ENCODE results near the gene KLF17.
A peak's percentile ranks its signal among the peaks of the same experiment; 100 is the strongest.

KLF17 gene

DNA sequence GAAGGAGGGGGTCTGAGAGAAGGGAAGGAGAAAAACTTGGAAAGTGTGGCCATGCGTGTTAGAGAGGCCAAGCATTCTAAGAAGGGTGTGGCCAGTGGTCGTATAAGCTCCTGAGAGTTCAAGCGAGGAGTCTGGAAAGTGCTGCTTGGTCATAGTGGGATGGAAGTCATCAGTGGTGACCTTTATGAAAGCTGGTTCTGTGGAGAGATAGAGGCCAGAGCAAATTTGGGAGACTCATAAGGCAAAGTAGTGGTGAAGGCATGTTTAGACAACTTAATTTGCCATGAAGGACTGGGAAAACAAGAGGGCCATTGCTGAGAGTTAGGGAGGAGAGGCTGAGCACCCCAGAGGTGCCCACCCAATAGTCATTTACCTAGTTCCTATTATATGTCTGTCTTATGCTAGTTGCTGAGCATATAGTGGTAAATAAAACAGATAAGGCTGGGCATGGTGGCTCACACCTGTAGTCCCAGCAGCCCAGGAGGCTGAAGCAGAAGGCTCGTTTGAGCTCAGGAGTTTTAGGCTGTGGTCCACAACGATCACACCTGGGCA is 1.9 kb downstream of the KLF17 start:
- WGBS (ENCODE audit: extremely low coverage, insufficient coverage, low lambda C conversion rate): no CpG with 5 or more reads among the region's 5 CpGs
- H4K5ac ChIP-seq (ENCODE audit: low read length): no peak overlapping the region
- H3K56ac ChIP-seq (ENCODE audit: low read length): no peak overlapping the region

DNA sequence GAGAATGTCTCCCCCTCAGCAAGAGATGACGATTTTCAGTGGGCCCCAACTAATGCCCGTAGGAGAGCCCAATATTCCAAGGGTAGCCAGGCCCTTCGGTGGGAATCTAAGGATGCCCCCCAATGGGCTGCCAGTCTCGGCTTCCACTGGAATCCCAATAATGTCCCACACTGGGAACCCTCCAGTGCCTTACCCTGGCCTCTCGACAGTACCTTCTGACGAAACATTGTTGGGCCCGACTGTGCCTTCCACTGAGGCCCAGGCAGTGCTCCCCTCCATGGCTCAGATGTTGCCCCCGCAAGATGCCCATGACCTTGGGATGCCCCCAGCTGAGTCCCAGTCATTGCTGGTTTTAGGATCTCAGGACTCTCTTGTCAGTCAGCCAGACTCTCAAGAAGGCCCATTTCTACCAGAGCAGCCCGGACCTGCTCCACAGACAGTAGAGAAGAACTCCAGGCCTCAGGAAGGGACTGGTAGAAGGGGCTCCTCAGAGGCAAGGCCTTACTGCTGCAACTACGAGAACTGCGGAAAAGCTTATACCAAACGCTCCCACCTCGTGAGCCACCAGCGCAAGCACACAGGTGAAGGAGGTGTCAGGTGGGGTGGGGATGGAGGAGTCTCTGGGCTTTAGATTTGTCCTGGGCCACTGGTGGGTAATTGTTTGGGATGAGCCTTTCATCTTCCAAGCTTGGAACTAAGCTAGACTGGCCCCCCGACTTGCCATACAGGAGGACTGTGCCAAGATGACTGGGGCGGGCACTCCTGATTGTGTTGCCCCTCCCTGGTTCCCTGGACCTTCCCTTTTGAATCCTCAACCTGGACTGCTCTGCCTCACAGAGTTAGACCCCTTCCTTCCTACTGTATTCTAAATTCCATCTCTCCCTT is 11.2 kb downstream of the KLF17 start:
- Histone ChIP-seq H2AK5ac (ENCODE audit: low read length) (no peak overlapping the region), H3K27me3 (ENCODE audit: insufficient read depth, low read length, poor library complexity) (no peaks in the 10 kb centered on the region)

More for the DNA sequence above, 1.9 kb downstream of the KLF17 start:
- DNase-seq: no peak
- no peaks in the 10 kb centered on the region for H3K36me3 ChIP-seq (ENCODE audit: control insufficient read depth, insufficient read depth, low read length)
- H4K8ac ChIP-seq (ENCODE audit: low read depth, low read length): no peak overlapping the region
- H3K4me3 ChIP-seq (ENCODE audit: low read length): no peak overlapping the region
- H3K4me2 ChIP-seq (ENCODE audit: low read length): no peak overlapping the region
- H3K27ac ChIP-seq (ENCODE audit: low read depth, low read length): no peak overlapping the region
- no peak overlapping the region for H2BK15ac ChIP-seq (replicated peaks; ENCODE audit: low read depth)
- no peak overlapping the region for H2BK5ac ChIP-seq (ENCODE audit: low read length)
- H2BK120ac ChIP-seq (ENCODE audit: low read depth, low read length): no peak overlapping the region
- H2AK5ac ChIP-seq (ENCODE audit: low read length): no peak overlapping the region
- no peaks in the 10 kb centered on the region for H3K27me3 ChIP-seq (ENCODE audit: insufficient read depth, low read length, poor library complexity)
- no peak overlapping the region for H3K18ac ChIP-seq (ENCODE audit: low read length)
- no peaks in the 10 kb centered on the region for H3K4me1 ChIP-seq (ENCODE audit: control insufficient read depth, low read depth, low read length)
- H3K23ac ChIP-seq (ENCODE audit: low read length): no peak overlapping the region
- H3K79me2 ChIP-seq (ENCODE audit: control insufficient read depth, insufficient read depth, low read length): no peaks in the 10 kb centered on the region
- H3K4ac ChIP-seq (ENCODE audit: low read depth, low read length): no peak overlapping the region
- no peaks in the 10 kb centered on the region for H3K79me1 ChIP-seq (ENCODE audit: low read length)
- no peak overlapping the region for H3K9ac ChIP-seq (ENCODE audit: low read length)

DNA sequence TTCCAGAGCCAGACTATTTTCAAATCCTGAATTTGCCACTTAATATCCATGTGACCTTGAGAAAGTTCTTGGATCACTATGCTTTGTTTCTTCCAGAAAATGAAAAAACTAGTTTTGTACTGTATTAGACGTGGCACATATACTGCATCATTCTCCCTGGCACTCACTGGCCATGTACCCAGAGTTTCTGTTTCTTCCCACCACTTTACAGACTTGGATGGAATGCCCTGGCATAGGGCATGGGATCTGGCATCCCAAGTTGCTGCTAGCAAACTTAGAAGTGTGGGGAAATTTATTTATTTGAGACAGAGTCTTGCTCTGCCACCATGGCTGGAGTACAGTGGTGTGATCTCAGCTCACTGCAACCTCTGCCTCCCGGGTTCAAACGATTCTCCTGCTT is 12.8 kb downstream of the KLF17 start:
- Histone ChIP-seq H3K79me1 (ENCODE audit: low read length) (no peaks in the 10 kb centered on the region), H3K4me3 (ENCODE audit: low read length) (no peak overlapping the region), H3K79me2 (ENCODE audit: control insufficient read depth, insufficient read depth, low read length) (no peaks in the 10 kb centered on the region), H2BK5ac (ENCODE audit: low read length) (no peak overlapping the region), H4K8ac (ENCODE audit: low read depth, low read length) (no peak overlapping the region), H2BK120ac (ENCODE audit: low read depth, low read length) (no peak overlapping the region), H3K18ac (ENCODE audit: low read length) (no peak overlapping the region), H3K4me1 (ENCODE audit: control insufficient read depth, low read depth, low read length) (peaks cover 3% of the 10 kb centered on the region), H3K4ac (ENCODE audit: low read depth, low read length) (no peak overlapping the region), H3K27me3 (ENCODE audit: insufficient read depth, low read length, poor library complexity) (no peaks in the 10 kb centered on the region), H4K5ac (ENCODE audit: low read length) (no peak overlapping the region), H2AK5ac (ENCODE audit: low read length) (no peak overlapping the region), H3K36me3 (ENCODE audit: control insufficient read depth, insufficient read depth, low read length) (no peaks in the 10 kb centered on the region), H3K56ac (ENCODE audit: low read length) (no peak overlapping the region), H3K4me2 (ENCODE audit: low read length) (no peak overlapping the region), H3K9ac (ENCODE audit: low read length) (no peak overlapping the region), H3K27ac (ENCODE audit: low read depth, low read length) (no peak overlapping the region), H2BK15ac (replicated peaks; ENCODE audit: low read depth) (no peak overlapping the region), H3K23ac (ENCODE audit: low read length) (no peak overlapping the region)
- no peak for DNase-seq
- no CpG with 5 or more reads among the region's 3 CpGs for WGBS (ENCODE audit: extremely low coverage, insufficient coverage, low lambda C conversion rate)

More for the DNA sequence above, 11.2 kb downstream of the KLF17 start:
- H3K4me3 ChIP-seq (ENCODE audit: low read length): no peak overlapping the region
- no peak overlapping the region for H3K23ac ChIP-seq (ENCODE audit: low read length)
- peaks cover 3% of the 10 kb centered on the region for H3K4me1 ChIP-seq (ENCODE audit: control insufficient read depth, low read depth, low read length)
- no peak overlapping the region for H2BK5ac ChIP-seq (ENCODE audit: low read length)
- no peak overlapping the region for H2BK120ac ChIP-seq (ENCODE audit: low read depth, low read length)
- H3K36me3 ChIP-seq (ENCODE audit: control insufficient read depth, insufficient read depth, low read length): no peaks in the 10 kb centered on the region
- H3K18ac ChIP-seq (ENCODE audit: low read length): no peak overlapping the region
- H2BK15ac ChIP-seq (replicated peaks; ENCODE audit: low read depth): no peak overlapping the region
- no peaks in the 10 kb centered on the region for H3K79me2 ChIP-seq (ENCODE audit: control insufficient read depth, insufficient read depth, low read length)
- no peaks in the 10 kb centered on the region for H3K79me1 ChIP-seq (ENCODE audit: low read length)
- no peak overlapping the region for H3K56ac ChIP-seq (ENCODE audit: low read length)
- no peak overlapping the region for H3K4ac ChIP-seq (ENCODE audit: low read depth, low read length)
- no peak overlapping the region for H3K27ac ChIP-seq (ENCODE audit: low read depth, low read length)
- no peak overlapping the region for H4K5ac ChIP-seq (ENCODE audit: low read length)
- no peak overlapping the region for H4K8ac ChIP-seq (ENCODE audit: low read depth, low read length)
- no peak overlapping the region for H3K4me2 ChIP-seq (ENCODE audit: low read length)
- DNase-seq: no peak
- WGBS (ENCODE audit: extremely low coverage, insufficient coverage, low lambda C conversion rate): no CpG with 5 or more reads among the region's 16 CpGs
- H3K9ac ChIP-seq (ENCODE audit: low read length): no peak overlapping the region

DNA sequence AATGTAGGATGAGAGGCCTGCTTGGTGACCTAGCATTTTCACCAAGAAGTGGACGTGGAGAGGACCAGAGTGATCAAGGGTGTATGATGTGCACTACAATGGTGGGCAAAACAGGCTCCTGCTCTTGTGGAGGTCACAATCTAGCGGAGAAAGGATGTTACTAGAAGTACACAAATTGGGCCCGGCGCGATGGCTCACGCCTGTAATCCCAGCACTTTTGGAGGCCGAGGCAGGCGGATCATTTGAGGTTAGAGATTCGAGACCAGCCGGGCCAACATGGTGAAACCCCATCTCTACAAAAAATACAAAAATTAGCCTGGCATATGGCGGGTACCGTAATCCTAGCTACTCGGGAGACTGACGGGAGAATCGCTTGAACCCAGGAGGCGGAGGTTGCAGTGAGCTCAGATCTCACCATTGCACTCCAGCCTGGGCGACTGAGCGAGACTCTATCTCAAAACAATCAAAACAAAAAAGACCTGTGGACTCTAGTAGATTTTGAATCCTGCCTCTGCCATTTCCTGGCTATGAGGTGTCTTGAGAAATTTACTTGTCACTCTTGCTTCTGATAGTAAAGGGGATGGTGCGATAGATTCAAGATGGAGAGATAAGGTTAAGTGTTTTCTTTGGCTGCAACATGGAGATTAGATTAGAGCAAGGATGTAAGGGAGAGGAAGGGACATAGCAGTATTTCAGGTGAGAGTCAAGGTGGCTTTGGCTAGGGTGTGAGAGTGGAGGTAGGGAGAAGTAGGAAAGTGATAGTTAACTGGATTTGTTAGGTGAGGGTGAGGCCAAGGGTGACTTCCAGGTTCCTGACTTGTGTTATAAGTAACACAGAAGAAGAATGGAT is 15.7 kb downstream of the KLF17 start:
- peak; percentile 80 for DNase-seq
- H3K79me2 ChIP-seq (ENCODE audit: control insufficient read depth, insufficient read depth, low read length): no peaks in the 10 kb centered on the region
- H3K27ac ChIP-seq (ENCODE audit: low read depth, low read length): no peak overlapping the region
- no peak overlapping the region for H3K4me3 ChIP-seq (ENCODE audit: low read length)
- no peak overlapping the region for H3K4me2 ChIP-seq (ENCODE audit: low read length)
- H3K18ac ChIP-seq (ENCODE audit: low read length): no peak overlapping the region
- peaks cover 3% of the 10 kb centered on the region for H3K4me1 ChIP-seq (ENCODE audit: control insufficient read depth, low read depth, low read length)
- H3K23ac ChIP-seq (ENCODE audit: low read length): no peak overlapping the region
- no CpG with 5 or more reads among the region's 19 CpGs for WGBS (ENCODE audit: extremely low coverage, insufficient coverage, low lambda C conversion rate)
- no peak overlapping the region for H2BK5ac ChIP-seq (ENCODE audit: low read length)
- no peak overlapping the region for H2AK5ac ChIP-seq (ENCODE audit: low read length)
- no peak overlapping the region for H3K56ac ChIP-seq (ENCODE audit: low read length)
- H3K4ac ChIP-seq (ENCODE audit: low read depth, low read length): no peak overlapping the region
- H2BK15ac ChIP-seq (replicated peaks; ENCODE audit: low read depth): no peak overlapping the region
- no peak overlapping the region for H2BK120ac ChIP-seq (ENCODE audit: low read depth, low read length)
- H3K27me3 ChIP-seq (ENCODE audit: insufficient read depth, low read length, poor library complexity): no peaks in the 10 kb centered on the region
- no peak overlapping the region for H4K5ac ChIP-seq (ENCODE audit: low read length)
- H3K79me1 ChIP-seq (ENCODE audit: low read length): no peaks in the 10 kb centered on the region
- no peaks in the 10 kb centered on the region for H3K36me3 ChIP-seq (ENCODE audit: control insufficient read depth, insufficient read depth, low read length)
- no peak overlapping the region for H4K8ac ChIP-seq (ENCODE audit: low read depth, low read length)
- H3K9ac ChIP-seq (ENCODE audit: low read length): no peak overlapping the region

DNA sequence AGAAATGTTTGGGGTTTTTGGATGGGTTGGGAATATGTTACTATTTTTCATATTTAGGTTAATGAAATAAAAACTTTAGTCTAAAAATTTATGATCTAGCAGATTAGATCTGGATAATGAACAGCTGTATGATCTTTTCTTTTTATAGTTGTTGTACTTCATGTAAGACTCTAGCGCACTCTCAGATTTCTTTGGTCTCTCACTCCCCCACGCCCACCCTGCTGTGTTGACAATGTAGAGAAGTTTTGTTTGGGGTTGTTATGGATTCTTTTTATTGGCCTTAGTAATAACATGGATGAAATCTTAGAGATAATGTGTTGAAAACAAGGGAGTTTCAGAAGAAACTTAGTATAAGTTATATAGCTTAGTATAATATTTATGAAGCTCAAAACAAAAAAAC is 17.3 kb downstream of the KLF17 start:
- H3K18ac ChIP-seq (ENCODE audit: low read length): no peak overlapping the region
- H3K79me1 ChIP-seq (ENCODE audit: low read length): no peaks in the 10 kb centered on the region
- no peak overlapping the region for H3K56ac ChIP-seq (ENCODE audit: low read length)
- no peak overlapping the region for H4K8ac ChIP-seq (ENCODE audit: low read depth, low read length)
- no peak overlapping the region for H3K4me3 ChIP-seq (ENCODE audit: low read length)
- WGBS (ENCODE audit: extremely low coverage, insufficient coverage, low lambda C conversion rate): no CpG with 5 or more reads among the region's 2 CpGs
- no peak overlapping the region for H2AK5ac ChIP-seq (ENCODE audit: low read length)
- no peak overlapping the region for H3K4ac ChIP-seq (ENCODE audit: low read depth, low read length)
- no peak overlapping the region for H2BK120ac ChIP-seq (ENCODE audit: low read depth, low read length)
- H3K9ac ChIP-seq (ENCODE audit: low read length): no peak overlapping the region
- H3K79me2 ChIP-seq (ENCODE audit: control insufficient read depth, insufficient read depth, low read length): no peaks in the 10 kb centered on the region
- H3K27me3 ChIP-seq (ENCODE audit: insufficient read depth, low read length, poor library complexity): no peaks in the 10 kb centered on the region
- no peak overlapping the region for H2BK15ac ChIP-seq (replicated peaks; ENCODE audit: low read depth)
- H3K4me2 ChIP-seq (ENCODE audit: low read length): no peak overlapping the region
- no peak for DNase-seq
- no peak overlapping the region for H4K5ac ChIP-seq (ENCODE audit: low read length)
- H3K23ac ChIP-seq (ENCODE audit: low read length): no peak overlapping the region
- H3K36me3 ChIP-seq (ENCODE audit: control insufficient read depth, insufficient read depth, low read length): no peaks in the 10 kb centered on the region
- H3K27ac ChIP-seq (ENCODE audit: low read depth, low read length): no peak overlapping the region
- H2BK5ac ChIP-seq (ENCODE audit: low read length): no peak overlapping the region
- peaks cover 3% of the 10 kb centered on the region for H3K4me1 ChIP-seq (ENCODE audit: control insufficient read depth, low read depth, low read length)

Data from mesendoderm (in vitro differentiated cells).